Activated CD8-positive, alpha-beta memory T cell treated with anti-CD3 and anti-CD28 coated beads for 1 hour (primary cell): Measurements from ENCODE around the gene RASAL3.

Source experiments
- DNase-seq, 2 donors: peaks; one replicate each; pipeline ENCODE4 v3.0.0-alpha.2; 2020; ENCODE audit warnings: low read depth in 1 of 2; ENCODE audit errors: extremely low read depth in 1 of 2

The RASAL3 gene

DNA sequence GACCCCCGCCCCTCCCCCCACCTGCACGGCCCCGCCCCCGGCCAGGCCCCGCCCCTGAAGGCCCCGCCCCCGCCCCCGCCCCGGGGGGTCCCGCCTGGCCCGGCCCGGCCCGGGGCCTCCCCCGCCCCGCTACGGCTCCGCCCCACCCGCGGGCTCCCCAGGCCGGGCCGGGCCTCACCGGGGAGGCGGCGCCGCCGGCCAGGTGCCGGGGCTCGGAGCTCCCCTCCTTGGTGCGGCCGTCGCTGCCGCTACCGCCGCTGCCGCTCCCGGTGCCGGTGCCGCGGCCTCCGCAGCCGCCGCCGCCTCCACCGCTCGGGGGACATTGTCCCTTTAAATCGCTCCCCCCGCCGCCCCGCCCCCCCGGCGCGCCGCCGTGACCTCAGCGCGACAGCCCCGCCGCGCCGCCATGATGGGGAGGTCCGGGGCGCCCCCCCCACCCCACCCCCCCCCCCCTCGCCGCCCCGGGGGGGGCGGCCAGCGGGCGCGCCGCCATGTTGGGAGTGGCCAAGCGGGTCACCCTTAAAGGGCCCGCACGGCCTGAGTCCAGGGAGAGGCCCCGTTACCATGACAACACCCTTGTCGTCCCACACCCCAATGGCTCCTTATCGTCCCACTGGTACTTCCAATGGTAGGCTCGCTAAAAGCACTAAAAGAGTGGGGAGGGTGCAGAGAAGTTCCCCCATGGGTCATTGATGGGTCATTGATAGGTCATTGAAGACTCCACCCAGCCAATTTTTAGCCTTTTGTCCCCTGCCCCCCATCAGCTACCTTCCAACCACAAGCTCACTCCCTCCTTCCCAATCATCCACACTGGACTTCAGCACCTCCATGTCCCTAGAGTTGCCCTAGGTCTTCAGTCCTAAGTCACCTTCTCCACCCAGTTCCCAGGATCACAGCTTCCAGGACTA lies 14.5 kb downstream of the RASAL3 start, which contains the start of gene WIZ:
WIZ (minus strand) TSS at position 337 of the 908 bp plus-strand sequence. CDS start 1,649 bp downstream, outside the sequence.
- peak; percentile 49 to 81 for DNase-seq

DNA sequence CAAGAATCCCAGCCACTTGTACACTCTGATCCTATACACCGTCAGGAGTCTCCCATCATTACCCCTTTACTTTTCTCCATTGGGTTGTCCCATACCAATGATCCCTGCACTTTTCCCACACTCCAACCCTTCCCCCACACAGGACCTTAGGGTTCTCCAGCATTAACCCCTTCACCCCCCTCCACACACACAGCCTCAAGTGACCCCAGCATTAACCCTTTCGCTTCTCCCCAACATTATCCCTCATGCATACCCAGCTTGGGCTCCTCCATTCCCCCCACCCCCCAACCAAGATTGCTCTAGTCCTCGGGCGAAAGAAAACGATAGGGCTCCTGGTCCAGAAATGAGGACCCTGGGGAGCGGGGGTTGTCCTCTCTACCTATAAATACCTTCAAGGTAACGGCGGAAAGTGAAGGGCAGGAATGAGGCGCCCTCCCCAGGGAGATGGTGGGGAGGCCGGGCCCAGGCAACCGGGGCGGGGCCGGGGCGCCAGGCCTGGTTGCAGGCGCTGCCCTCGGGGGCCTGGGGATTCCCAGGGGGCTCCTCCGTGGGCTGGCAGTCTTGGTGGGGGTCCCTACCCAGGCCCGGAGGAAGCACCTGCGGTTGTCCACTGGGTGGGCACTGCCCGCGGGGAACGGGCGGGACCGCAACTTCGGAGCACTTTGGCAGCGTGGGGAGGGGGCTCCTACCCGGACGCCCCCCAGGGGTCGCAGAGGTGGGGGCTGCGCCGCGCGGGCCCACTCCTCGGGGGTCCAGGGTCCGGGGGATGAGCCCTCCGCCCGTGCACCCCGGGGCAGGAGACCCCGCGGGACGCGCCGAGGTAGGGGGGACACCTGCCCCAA lies 15.3 kb downstream of the RASAL3 start:
- DNase-seq = no peak

DNA sequence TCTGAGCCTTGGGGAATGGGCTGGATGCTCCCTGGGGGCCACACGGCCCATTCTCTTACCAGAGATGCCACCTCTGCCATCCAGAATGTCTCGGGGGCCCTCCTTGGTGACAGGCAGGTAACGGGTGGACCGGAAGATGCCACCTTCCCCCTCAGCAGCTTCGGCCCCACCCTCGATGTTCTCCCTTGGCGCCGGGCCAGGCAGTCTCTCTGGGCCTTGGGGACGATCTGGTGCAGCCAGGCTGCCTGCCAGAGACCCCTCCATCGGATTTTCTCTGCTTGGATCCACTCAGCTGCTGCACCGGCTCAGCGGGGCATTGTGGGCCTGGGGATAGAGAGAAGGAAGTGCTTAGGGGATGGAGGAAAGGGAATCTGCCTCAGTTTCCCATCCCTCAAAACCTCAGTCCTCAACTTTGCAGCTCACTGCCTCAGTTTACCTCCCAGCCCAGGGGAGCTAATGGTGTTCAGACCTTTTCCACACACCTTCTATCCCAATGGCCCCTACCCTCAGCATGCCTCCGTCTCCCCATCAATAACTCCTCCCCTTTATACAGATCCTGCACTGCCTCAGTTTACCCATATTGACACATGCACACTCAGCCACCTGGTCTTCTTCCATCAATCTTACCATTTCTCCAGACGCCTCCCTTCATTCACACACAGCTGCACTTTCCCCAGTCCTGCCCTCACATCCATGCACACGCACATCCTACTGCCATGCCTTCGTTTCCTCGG lies 16.1 kb downstream of the RASAL3 start:
- DNase-seq = no peak

DNA sequence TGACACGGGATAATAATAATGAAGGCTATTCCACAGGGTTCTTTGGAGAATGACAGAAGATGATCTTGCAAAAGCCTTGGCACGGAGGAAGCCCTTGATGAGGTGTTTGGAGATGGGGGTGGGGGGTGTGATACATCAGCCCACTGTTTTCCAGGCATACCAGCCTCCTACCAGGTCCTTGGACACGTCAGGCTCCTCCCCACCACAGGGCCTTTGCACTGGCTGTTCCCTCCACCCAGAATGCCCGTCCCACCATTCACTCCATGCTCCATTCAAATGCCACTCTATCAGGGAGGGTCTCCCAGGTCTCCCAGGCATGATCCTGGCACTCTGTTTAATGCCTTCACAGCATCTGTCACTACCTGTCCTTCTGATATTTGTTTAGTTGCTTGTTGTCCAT lies 17.3 kb downstream of the RASAL3 start:
- DNase-seq = no peak

DNA sequence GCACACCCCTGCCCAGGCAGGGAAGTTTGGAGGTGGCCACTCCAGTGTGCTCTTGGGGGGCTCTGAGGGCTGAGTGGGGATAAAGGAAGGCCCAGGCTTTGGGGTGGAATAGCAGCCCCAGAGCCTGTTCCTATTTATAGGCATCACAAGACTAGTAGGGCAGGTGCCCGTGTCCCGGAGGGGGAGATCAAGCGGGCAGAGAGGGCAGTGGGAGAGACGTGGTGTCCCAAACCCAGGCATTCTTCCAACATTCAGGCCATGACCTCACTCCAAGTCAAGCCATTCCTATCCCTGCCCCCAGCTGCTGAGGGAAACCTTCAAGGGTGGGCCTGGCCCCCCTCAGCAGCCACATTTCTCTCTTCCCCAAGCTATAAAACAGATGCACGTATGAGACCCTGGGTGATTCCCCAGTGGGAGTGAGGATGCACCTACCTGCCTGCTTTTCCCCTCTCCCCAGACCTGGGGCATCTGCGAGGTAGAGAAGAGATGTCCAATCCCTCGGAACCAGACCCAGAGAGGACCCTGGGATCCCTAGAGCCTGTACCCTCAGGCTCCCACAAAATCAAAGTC lies 18.5 kb downstream of the RASAL3 start:
- no peak for DNase-seq

DNA sequence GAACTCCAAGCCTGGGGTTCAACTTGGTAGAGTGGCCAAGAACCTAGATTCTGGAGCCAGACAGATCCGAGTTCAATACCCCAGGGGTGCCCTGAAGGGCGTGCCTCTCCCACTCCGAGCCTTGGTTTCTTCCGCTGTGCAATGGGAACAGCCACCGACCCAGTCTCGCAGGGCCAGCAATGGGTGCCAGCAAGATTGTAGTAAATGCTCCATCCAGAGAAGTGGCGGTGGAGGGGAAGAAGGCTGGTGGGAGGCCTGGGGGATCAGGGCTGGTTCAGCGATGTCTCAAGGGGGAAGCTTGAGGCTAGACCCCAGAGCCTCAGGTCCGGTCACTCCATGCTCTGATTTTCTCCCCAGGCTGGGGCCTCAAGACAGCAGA lies 19.1 kb downstream of the RASAL3 start:
- DNase-seq = no peak

DNA sequence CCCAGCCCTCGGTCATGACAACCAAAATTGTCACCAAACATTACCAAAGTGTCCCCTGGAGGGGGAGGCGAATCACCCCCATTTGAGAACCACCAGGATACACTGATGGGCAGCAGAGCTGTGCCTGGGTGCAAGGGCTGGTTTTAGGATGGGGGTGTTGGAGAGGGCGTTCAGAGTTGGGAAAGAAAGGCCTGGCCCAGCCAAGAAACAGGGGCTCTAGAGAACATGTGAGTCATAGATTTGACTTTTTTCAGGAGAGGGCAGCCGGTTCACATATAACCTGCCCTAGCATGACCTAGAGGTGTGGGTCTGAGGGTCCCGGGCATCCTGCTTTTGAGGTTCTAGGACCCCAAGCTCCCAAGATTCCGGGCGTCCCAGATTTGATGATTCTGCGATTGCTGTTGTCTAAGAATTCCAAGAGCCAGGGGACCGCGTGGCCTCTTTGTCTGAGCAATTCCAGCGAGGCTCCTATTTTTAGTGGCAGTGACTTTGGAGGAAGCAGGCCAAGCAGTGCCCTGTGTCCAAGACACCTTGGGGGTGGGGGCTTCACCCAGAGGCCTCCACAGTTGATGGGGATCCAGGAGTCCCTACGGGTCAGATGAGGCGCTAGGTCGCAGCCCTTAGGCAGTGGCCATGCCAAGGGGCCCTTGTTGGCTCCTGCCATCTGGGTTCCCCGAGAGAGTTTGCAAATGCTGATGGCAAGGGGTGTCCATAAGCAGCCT lies 19.7 kb downstream of the RASAL3 start:
- no peak for DNase-seq

DNA sequence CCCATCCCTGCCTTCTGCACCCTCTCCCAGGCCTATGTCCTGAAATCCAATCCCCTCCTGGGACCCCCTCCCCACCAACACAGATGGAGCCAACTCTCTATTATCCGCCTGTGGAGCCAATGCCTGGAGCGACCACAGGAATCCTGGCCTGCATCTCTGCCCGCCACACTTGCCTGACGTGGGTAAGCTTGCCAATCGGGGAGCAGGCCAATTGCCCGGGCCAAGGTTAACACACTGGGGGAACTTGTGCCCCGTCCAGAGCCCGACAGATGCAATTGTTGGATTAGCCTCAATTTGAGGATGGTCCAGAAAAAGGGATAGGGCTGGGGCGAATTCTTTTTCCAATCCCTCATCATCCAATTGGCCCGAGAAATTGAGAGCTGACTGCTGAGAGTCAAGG lies 20.5 kb downstream of the RASAL3 start:
- no peak for DNase-seq

DNA sequence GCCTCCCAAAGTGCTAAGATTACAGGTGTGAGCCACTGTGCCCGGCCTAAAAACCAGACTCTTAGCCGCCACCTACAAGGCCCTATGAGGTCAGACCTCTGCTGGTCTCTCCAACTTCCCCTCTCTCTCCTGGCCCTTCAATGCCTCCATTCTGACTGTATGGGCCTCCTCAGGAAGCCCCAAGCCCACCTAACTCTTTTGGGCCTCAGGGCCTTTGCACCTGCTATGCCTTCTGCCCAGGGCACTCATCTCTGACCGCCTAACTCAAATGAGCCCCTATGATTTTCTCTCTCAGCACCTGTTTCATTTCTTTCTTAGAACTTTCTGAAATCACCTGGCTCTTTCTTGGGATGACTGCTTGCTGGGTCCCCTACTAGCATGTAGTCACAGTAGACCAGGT lies 21.0 kb downstream of the RASAL3 start:
- DNase-seq = no peak

DNA sequence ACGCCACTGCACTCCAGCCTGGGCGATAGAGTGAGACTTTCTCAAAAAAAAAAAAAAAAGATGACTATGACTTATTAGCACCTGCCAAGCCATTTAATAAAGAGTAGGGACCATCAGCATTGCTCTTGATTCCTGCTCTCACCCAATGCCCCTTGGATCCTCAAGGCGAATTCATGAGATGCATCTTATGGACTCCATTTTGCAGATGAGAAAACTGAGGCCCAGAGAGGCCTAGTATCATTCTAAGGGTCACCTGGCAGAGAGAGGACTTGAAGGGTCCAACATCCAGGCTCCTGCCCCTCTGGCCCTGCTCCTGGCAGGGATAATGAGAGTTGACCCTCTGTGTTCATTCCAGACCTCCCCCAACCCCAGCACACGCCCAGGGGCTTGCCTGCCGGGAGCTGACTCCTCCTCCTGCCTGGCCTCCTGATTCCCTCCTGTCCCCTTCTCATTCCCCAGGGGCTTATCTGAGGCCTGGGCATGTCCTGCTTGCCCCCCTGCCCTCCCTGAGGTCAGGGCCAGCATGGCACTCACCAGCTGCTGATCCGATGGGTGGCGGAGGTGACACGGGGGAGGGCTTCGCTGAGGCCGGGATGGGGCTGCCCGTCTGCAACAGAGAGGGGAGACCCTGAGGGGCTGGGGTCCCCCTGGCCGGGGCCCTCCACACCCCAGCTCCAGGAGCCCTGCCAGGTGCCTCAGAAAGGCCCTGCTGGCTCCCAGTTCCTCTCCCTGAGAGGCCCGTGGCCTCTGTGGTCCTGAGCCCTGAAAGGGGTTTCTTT lies 22.0 kb downstream of the RASAL3 start:
- no peak for DNase-seq

DNA sequence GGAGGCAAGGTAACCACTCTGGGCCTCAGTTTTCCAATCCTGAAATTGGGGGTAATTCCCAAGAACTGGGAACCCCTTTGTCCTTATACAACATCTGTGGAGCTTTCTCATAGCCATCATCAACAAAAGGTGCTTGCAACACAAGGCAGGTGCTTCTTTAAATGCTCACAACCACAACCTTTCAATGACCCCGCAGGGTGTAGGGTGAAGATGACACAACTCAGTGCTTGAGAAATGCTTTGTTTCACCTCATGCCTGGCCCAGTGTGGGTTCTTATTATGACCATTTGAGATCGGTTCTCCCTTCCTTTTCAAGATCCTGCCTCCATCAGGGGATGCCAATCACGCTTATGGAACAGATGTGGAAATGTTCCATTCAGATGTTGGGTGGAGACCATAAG lies 23.0 kb downstream of the RASAL3 start:
- no peak for DNase-seq

DNA sequence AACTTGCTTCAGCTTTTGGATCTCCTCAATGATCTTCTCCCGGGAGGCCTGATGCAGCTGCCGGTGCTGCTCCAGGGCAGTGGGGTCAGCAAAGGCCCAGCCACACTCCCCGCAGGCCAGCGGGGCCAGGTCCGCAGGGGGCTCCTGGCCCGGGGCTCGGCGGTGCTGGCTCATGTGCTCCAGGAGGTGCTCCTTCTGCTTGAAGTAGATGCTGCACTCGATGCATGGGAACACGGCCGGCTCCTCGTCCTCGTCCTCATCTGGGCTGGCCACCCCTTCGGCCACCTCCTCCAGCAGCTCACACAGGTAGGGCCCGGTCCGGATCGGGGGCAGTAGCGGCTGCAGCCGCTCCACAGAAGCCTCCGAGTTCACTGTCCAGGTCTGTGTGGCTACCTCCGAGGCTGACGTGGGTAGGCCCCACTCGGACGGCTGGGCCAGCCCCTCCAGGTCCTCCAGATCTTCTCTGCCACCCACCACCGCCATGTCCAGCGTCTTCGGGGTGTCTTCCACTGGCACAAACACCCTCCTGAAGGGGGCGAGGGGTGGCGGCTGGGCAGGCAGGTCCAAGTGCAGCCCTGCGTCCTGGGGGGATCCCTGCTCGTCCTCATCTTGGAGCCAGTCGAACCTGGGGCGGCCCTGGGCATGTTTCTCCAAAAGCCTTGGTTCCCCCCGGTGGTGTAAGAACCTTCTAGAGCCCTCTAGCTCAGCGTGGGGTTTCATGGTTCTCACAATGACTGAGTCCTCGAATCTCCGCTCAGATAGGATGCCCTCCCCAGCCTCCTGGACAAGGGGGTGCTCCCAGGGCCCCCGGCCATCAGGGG lies 24.3 kb downstream of the RASAL3 start:
- DNase-seq = no peak

DNA sequence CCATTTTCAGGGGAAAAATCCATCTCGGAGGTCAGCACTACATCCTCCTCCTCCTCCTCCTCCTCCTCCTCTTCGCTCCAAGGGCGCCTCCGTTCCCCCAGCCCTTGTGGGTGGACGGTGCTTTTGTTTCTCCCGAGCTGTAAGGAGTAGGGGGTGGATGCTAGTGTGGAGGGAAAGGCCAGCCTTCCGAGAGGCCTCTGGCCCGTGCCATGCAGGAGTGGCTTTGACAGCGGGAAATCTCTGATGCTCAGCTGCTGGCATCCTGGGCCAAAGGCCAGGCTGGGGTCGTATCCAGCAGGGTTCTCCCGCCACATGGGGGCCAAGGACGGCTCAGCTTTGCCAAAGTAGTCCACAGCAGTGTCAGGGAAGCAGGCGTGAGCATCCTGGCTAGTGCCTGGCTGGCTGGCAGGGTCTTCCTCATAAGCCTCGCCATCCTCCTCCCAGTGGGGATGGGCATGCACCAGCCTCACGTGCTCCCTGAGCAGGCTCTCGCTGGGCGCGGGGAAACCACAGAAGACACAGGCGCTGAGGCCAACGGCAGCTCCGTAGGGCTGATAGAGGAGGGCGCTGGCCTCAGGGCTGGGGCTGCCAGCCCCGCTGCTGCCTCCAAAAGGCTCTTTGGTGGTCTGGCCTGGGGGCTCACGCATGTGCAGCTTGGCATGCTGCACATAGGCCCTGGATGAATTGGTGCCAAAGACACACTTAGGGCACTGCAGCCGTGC lies 25.1 kb downstream of the RASAL3 start:
- DNase-seq = no peak

DNA sequence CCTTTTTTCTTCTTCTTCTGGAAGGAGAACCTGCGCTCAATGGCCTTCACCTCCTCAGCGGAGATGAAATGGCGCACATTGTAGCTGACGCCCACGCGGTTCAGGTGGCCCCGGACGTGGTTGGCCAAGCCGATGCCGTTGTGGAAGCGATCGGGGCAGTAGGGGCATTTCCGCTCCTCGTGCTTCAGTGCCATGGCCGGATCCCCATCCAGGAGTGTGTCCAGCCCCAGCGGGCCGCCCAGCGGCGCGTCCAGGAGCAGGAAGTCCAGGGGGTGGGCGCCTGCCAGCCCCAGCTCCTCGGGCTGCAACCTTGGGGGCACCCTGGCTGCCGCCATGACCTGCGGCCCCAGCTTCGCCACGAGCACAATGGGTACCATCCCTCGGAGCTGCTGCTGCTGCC lies 25.8 kb downstream of the RASAL3 start:
- DNase-seq = no peak

DNA sequence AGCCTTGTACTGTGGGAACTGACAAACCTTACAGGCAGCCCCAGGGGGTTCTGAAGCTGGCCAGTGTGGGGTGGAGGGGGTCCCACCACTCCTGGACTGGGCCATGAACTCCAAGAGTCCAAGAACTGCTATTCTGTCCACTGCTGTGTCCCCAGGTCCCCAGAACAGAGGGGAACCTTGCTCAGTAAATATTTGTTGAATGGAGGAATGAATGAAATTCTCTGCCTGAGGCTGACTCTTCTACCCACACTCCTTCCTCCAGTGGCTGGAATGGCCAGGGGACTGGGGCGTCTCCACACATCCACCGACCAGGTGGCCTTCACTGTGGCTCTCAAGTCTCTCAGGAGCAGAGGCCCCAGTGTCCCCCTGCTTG lies 26.2 kb downstream of the RASAL3 start:
- no peak for DNase-seq

DNA sequence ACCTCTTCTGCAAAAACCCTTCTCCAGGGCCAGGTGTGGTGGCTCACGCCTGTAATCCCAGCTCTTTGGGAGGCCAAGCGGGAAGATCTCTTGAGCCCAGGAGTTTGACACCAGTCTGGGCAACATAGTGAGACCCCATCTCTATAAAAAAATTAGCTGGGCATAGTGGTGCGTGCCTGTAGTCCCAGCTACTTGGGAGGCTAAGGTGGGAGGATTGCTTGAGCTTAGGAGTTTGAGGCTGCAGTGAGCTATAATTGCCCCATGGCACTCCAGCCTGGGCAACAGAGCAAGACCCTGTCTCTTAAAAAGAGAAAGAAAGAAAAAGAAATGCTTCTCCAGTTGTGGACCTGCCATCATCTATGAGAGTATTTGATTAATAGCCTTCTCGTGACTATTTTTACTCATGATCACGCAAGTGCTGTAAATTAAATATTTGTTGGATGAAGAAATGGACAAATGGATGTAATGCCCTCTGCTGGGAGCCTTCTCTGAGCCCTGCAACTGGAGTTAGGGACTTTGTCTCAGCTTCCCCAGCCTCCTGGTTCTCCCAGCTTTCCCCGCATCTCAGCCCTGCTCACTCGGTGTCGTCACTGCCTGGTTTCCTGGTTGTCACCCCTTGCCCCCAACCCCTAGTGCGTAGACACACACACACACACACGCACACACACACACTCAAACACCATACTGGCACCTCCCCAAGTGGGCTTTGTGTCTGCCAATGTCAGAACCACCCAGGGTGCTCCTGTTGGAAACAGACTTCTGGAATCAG lies 26.8 kb downstream of the RASAL3 start:
- DNase-seq = no peak

DNA sequence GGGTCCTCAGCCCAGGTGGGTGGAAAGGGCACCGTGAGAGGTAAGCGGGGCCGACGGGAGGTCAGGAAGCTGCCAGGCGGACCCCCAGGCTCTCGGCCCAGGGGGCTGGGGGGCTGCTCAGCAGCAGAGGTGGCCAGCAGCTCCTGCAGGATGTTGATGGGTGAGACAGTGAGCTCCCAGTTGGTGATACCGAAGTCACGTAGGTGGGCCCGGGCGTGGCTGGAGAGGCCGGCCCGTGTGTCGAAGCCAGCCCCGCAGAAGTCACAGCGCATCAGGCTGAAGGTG lies 27.6 kb downstream of the RASAL3 start:
- no peak for DNase-seq
